GM12878 (cell line): ENCODE results near the gene MICAL3. TPM values are rescaled to one million over a fixed set of nuclear protein-coding genes. Genes with fewer than 3 reads are reported as not detected.

ENCODE experiments used
- CBX5 ChIP-seq: sonication (generic); IDR thresholded peaks from 2 replicates; pipeline ENCODE4 v1.6.1; 2016; ENCODE audit warnings: low read depth, moderate library complexity, mild to moderate bottlenecking, inconsistent platforms
- CHD2 ChIP-seq: IDR thresholded peaks from 2 replicates; pipeline ENCODE4 v1.6.1; 2011; ENCODE audit warnings: low read depth, low read length, improper control_type of control experiment, borderline replicate concordance
- CHD4 ChIP-seq: fragments of 200-600 bp; sonication (generic); IDR thresholded peaks from 2 replicates; pipeline ENCODE4 v1.6.1; 2016; ENCODE audit warnings: mild to moderate bottlenecking
- CTCF ChIP-seq, 3 experiments: IDR thresholded peaks in 2 of 3; conservative IDR thresholded peaks in 1 of 3; 2 replicates each; pipeline ENCODE4 v1.5.1; 2011; ENCODE audit warnings: low read depth in 3 of 3, low read length in 3 of 3, mild to moderate bottlenecking in 3 of 3, control low read depth in 2 of 3, moderate library complexity in 2 of 3, inconsistent platforms in 1 of 3, mixed read lengths in 1 of 3; ENCODE audit not compliant: control insufficient read depth in 2 of 3, insufficient read depth in 1 of 3; ENCODE audit errors: extremely low read depth in 1 of 3
- EED ChIP-seq: sonication (generic); IDR thresholded peaks from 2 replicates; pipeline ENCODE4 v1.6.1; 2016; ENCODE audit warnings: antibody characterized with exemption, low read depth
- FOXK2 ChIP-seq: fragments of 450-650 bp; IDR thresholded peaks from 2 replicates; pipeline ENCODE4 v1.6.1; 2017; ENCODE audit warnings: mild to moderate bottlenecking, moderate library complexity
- GABPA ChIP-seq: IDR thresholded peaks from 2 replicates; pipeline ENCODE4 v1.6.1; 2014; ENCODE audit warnings: antibody characterized with exemption, low read depth, mild to moderate bottlenecking, inconsistent platforms
- HDAC6 ChIP-seq: fragments of 200-600 bp; sonication (generic); IDR thresholded peaks from one replicate; pipeline ENCODE4 v1.8.0; 2017; ENCODE audit warnings: antibody characterized with exemption; ENCODE audit not compliant: unreplicated experiment
- HSF1 ChIP-seq: fragments of 150-350 bp; IDR thresholded peaks from 2 replicates; pipeline ENCODE4 v1.6.1; 2014; ENCODE audit warnings: mild to moderate bottlenecking, low read depth, low read length
- JUNB ChIP-seq: IDR thresholded peaks from 2 replicates; pipeline ENCODE4 v1.6.1; 2016; ENCODE audit warnings: antibody characterized with exemption, mild to moderate bottlenecking
- MAX ChIP-seq: IDR thresholded peaks from 2 replicates; pipeline ENCODE4 v1.6.1; 2012; ENCODE audit warnings: low read depth, low read length, improper control_type of control experiment
- MXI1 ChIP-seq: fragments of 150-350 bp; IDR thresholded peaks from 2 replicates; pipeline ENCODE4 v1.6.1; 2011; ENCODE audit warnings: low read depth, mild to moderate bottlenecking, inconsistent platforms, low read length, improper control_type of control experiment
- NFYA ChIP-seq: IDR thresholded peaks from 2 replicates; pipeline ENCODE4 v1.6.1; 2011; ENCODE audit warnings: low read depth, mild to moderate bottlenecking, low read length, improper control_type of control experiment, borderline replicate concordance
- NR2F1 ChIP-seq: fragments of 450-650 bp; conservative IDR thresholded peaks from 2 replicates; pipeline ENCODE4 v1.6.1; 2017; ENCODE audit warnings: mild to moderate bottlenecking
- PBX3 ChIP-seq: IDR thresholded peaks from 2 replicates; pipeline ENCODE4 v1.6.1; 2011; ENCODE audit warnings: mild to moderate bottlenecking, low read depth, low read length, moderate library complexity; ENCODE audit not compliant: insufficient replicate concordance
- RBBP5 ChIP-seq: fragments of 200-600 bp; sonication (generic); conservative IDR thresholded peaks from 2 replicates; pipeline ENCODE4 v1.6.1; 2016
- REST ChIP-seq: IDR thresholded peaks from 2 replicates; pipeline ENCODE4 v1.6.1; 2012; ENCODE audit warnings: mild to moderate bottlenecking, low read depth, low read length
- RUNX3 ChIP-seq: IDR thresholded peaks from 2 replicates; pipeline ENCODE4 v1.6.1; 2012; ENCODE audit warnings: low read length, inconsistent platforms
- SP1 ChIP-seq: IDR thresholded peaks from one replicate; pipeline ENCODE4 v1.6.1; 2011; ENCODE audit warnings: low read depth, low read length
- TAF1 ChIP-seq: IDR thresholded peaks from 2 replicates; pipeline ENCODE4 v1.6.1; 2011; ENCODE audit warnings: mild to moderate bottlenecking, low read depth, low read length, borderline replicate concordance
- TCF3 ChIP-seq: IDR thresholded peaks from 2 replicates; pipeline ENCODE4 v1.6.1; 2012; ENCODE audit warnings: low read depth, mild to moderate bottlenecking, low read length, borderline replicate concordance; ENCODE audit not compliant: insufficient read depth
- TCF7 ChIP-seq: IDR thresholded peaks from 2 replicates; pipeline ENCODE4 v1.6.1; 2014; ENCODE audit warnings: antibody characterized with exemption, borderline replicate concordance
- polyA plus RNA-seq, 11 experiments: library from polyadenylated mRNA; depleted of rRNA in 4 of 11; unstranded in 6 of 11; stranded (reverse) in 5 of 11; fragments of >200 nt; fragmentation: Nextera tagmentation in 4 of 11; fragmentation: Illumina TruSeq in 1 of 11; extraction: Ambion mirVana in 4 of 11; extraction: Trizol in 1 of 11; gene quantifications; 1 replicate in 1 of 11; 2 replicates in 10 of 11; pipeline versions ENCODE4 v1.2.1 to v1.2.3, GENCODE V29; 2011 to 2016; ENCODE audit warnings: inconsistent platforms in 2 of 11, missing spikeins in 2 of 11, low read depth in 1 of 11
- total RNA-seq, 4 experiments: library from RNA; depleted of rRNA in 3 of 4; stranded (reverse); fragments of >200 nt in 3 of 4; fragmentation: Illumina TruSeq in 1 of 4; extraction: Trizol in 1 of 4; gene quantifications; 2 replicates each; pipeline versions ENCODE4 v1.2.1 to v1.2.3, GENCODE V29; 2013 to 2021

MICAL3 gene
- total and polyA plus RNA-seq, 10 of the 15 experiments (the other 5 are each of a cell fraction or from before 2014, with no cell fraction given): 2.6 to 92.2 (median 24.0) TPM

GRCh38 chr22:17779286-17780115, 244.9 kb downstream of the MICAL3 start (continued):
- TF ChIP-seq HSF1 (no peak), MXI1 (no peak; the same call in 1 of the 2 replicates), TCF7 (no peak), CTCF (IDR thresholded peaks at IDR 0.05 in 2 of 3, conservative IDR thresholded peaks at IDR 0.05 in 1 of 3; ENCODE audit: control insufficient read depth in 2 of 3, extremely low read depth in 1 of 3, insufficient read depth in 1 of 3, low read depth in 3 of 3, low read length in 3 of 3) (no peak), CBX5 (0 out of 2 replicates have a peak, but pooled peaks have one; percentile 63), CHD4 (0 out of 2 replicates have a peak, but pooled peaks have one; percentile 49), MAX (peak; percentile 85), HDAC6 (no peak), REST (0 out of 2 replicates have a peak, but pooled peaks have one; percentile 31), TAF1 (no peak), NR2F1 (peak; percentile 78), EED (peak; percentile 72), RBBP5 (no peak), PBX3 (no peak), SP1 (peak; percentile 17), TCF3 (no peak), CHD2 (no peak), RUNX3 (peak; percentile 58; the same call in 1 of the 2 replicates), GABPA (no peak), JUNB (peak; percentile 83), FOXK2 (no peak), NFYA (no peak)
